PC-9 (cell line): ENCODE measurements around the gene WFIKKN2. TPM values are rescaled to one million over a fixed set of nuclear protein-coding genes. Genes with fewer than 3 reads are reported as not detected.

Experiments used
- BruUV-seq: library from RNA; stranded (reverse); fragments of 400-500 nt; replicated peaks from 2 replicates; lab custom pipeline; 2021; lab: Mats Ljungman, UMichigan
- CTCF ChIA-PET: fragments of 300-600 bp; sonication (Branson Sonifier 250); formaldehyde crosslinking; loops from one replicate; lab custom pipeline; 2022; ENCODE audit warnings: antibody characterized with exemption; lab: Charles Lee
- POLR2A ChIA-PET: fragments of 300-600 bp; sonication (Branson Sonifier 250); formaldehyde crosslinking; loops from one replicate; lab custom pipeline; 2022; ENCODE audit warnings: antibody characterized with exemption; ENCODE audit not compliant: unreplicated experiment; lab: Charles Lee
- DNase-seq, 2 experiments: peaks; one replicate each; pipeline versions ENCODE4 v3.0.0 to v3.0.0-alpha.2; 2015 to 2022; ENCODE audit warnings: mixed read lengths in 1 of 2
- H2AFZ ChIP-seq: fragments of 200-600 bp; sonication (generic); 2 replicates; pipeline ENCODE4 v1.8.1; 2017; ENCODE audit warnings: antibody characterized with exemption
- H3F3A ChIP-seq: fragments of 200-600 bp; sonication (generic); 2 replicates; pipeline ENCODE4 v1.8.1; 2017; ENCODE audit warnings: antibody characterized with exemption, mild to moderate bottlenecking, low read depth; ENCODE audit not compliant: insufficient read depth
- H3K27ac ChIP-seq: fragments of 200-600 bp; sonication (generic); 2 replicates; pipeline ENCODE4 v1.6.1; 2016; ENCODE audit warnings: mixed run types
- H3K27me3 ChIP-seq: fragments of 200-600 bp; sonication (generic); 2 replicates; pipeline ENCODE4 v1.6.1; 2016; ENCODE audit warnings: low read depth, mixed run types; ENCODE audit not compliant: insufficient read depth
- H3K36me3 ChIP-seq: fragments of 200-600 bp; sonication (generic); 2 replicates; pipeline ENCODE4 v1.6.1; 2016; ENCODE audit warnings: low read depth, mixed run types
- H3K4me1 ChIP-seq: fragments of 200-600 bp; sonication (generic); replicated peaks from 2 replicates; pipeline ENCODE4 v1.6.1; 2016; ENCODE audit warnings: mixed run types; ENCODE audit not compliant: insufficient read depth
- H3K4me2 ChIP-seq: fragments of 200-600 bp; sonication (generic); 2 replicates; pipeline ENCODE4 v1.6.1; 2017; ENCODE audit warnings: mixed run types
- H3K4me3 ChIP-seq: fragments of 200-600 bp; sonication (generic); 2 replicates; pipeline ENCODE4 v1.6.1; 2016; ENCODE audit warnings: mixed run types
- H3K79me2 ChIP-seq: fragments of 200-600 bp; sonication (generic); 2 replicates; pipeline ENCODE4 v1.6.1; 2017; ENCODE audit warnings: low read depth, mixed run types
- H3K9me2 ChIP-seq: fragments of 200-600 bp; sonication (generic); 2 replicates; pipeline ENCODE4 v1.8.1; 2017; ENCODE audit warnings: mild to moderate bottlenecking; ENCODE audit not compliant: insufficient read depth
- H3K9me3 ChIP-seq: fragments of 200-600 bp; sonication (generic); 2 replicates; pipeline ENCODE4 v1.8.1; 2016; ENCODE audit warnings: low read depth; ENCODE audit not compliant: insufficient read depth
- H4K20me1 ChIP-seq: fragments of 200-600 bp; sonication (generic); 2 replicates; pipeline ENCODE4 v1.8.1; 2017; ENCODE audit not compliant: insufficient read depth
- EZH2 ChIP-seq: fragments of 200-600 bp; sonication (generic); IDR thresholded peaks from 2 replicates; pipeline ENCODE4 v1.8.0; 2017; ENCODE audit warnings: antibody characterized with exemption, low read depth
- intact Hi-C: fragments of 100-400 bp; cut with micrococcal nuclease; formaldehyde crosslinking; loops from one replicate; pipeline ENCODE4 v1.10.0; 2022; ENCODE audit not compliant: unreplicated experiment
- total RNA-seq: library from RNA; stranded (reverse); gene quantifications from 2 replicates; pipeline ENCODE4 v1.2.3, GENCODE V29; 2021
- TF ChIP-seq, protein P1 (sequence below): fragments of 200-600 bp; sonication (generic); conservative IDR thresholded peaks from 2 replicates; pipeline ENCODE4 v1.6.1; 2017; ENCODE audit warnings: mixed run types, antibody characterized with exemption, mild to moderate bottlenecking, moderate library complexity

WFIKKN2 gene
- total RNA-seq, 1 experiment from 2014 or later: not detected

DNA sequence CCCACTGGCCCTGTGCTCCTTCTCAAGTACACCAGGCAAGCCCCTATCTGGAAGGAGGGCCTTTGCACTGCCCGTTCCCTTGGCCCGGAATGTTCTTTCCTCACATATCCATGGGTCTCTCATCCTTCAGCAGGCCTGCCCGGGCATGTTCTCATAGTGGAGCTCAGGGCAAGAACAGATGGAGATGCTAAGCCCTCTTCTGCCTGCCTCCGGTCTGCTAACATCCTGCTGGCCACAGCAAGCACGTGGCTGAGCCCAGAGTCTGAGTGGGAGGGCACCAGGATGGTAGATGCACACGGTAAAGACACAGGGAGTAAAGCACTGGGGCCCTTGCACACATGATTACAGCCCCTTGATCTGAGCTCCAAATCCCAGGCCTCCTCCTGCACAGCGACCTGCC is 48.3 kb upstream of the WFIKKN2 start:
- H3K4me2 ChIP-seq: no peak overlapping the region
- no peak overlapping the region for H3K27ac ChIP-seq
- H3K36me3 ChIP-seq: no peaks in the 10 kb centered on the region
- CTCF ChIA-PET: no interaction called here
- TF ChIP-seq, protein P1, sequence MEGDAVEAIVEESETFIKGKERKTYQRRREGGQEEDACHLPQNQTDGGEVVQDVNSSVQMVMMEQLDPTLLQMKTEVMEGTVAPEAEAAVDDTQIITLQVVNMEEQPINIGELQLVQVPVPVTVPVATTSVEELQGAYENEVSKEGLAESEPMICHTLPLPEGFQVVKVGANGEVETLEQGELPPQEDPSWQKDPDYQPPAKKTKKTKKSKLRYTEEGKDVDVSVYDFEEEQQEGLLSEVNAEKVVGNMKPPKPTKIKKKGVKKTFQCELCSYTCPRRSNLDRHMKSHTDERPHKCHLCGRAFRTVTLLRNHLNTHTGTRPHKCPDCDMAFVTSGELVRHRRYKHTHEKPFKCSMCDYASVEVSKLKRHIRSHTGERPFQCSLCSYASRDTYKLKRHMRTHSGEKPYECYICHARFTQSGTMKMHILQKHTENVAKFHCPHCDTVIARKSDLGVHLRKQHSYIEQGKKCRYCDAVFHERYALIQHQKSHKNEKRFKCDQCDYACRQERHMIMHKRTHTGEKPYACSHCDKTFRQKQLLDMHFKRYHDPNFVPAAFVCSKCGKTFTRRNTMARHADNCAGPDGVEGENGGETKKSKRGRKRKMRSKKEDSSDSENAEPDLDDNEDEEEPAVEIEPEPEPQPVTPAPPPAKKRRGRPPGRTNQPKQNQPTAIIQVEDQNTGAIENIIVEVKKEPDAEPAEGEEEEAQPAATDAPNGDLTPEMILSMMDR: no peak
- no peak for TF ChIP-seq EZH2
- H4K20me1 ChIP-seq: no peaks in the 10 kb centered on the region
- no peak overlapping the region for H3K4me3 ChIP-seq
- H3K9me3 ChIP-seq: no peaks in the 10 kb centered on the region
- H2AFZ ChIP-seq: no peak overlapping the region
- H3K4me1 ChIP-seq: no peaks in the 10 kb centered on the region
- H3K27me3 ChIP-seq: no peaks in the 10 kb centered on the region
- H3K79me2 ChIP-seq: no peaks in the 10 kb centered on the region
- H3K9me2 ChIP-seq: no peaks in the 10 kb centered on the region
- POLR2A ChIA-PET: interaction anchor here (0.6 kb wide), 1 partner anchor 272 kb away, joined by 4 read pairs; no protein-coding TSS in a partner anchor
- BruUV-seq: no TSS peak
- H3F3A ChIP-seq: no peaks in the 10 kb centered on the region
- DNase-seq: no peak
- intact Hi-C loops: no loop called here

DNA sequence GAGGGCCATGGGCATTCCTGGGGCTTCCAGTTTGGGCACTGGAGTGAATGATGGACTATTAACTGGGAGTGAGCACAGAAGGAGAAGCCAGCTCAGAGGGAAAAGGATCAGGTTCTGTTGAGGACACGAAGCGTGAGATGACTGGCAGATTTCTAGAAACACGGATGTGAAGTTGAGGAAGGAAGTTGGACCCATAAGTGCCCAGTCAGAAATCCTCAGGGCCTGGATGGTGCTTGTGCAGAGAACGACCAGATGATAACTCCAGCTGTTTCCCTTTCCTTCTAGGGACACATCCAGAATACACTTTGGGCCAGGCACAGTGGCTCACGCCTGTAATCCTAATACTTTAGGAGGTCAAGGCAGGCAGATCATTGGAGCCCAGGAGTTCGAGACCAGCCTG is 44.8 kb upstream of the WFIKKN2 start:
- H3F3A ChIP-seq: no peaks in the 10 kb centered on the region
- intact Hi-C loops: no loop called here

DNA sequence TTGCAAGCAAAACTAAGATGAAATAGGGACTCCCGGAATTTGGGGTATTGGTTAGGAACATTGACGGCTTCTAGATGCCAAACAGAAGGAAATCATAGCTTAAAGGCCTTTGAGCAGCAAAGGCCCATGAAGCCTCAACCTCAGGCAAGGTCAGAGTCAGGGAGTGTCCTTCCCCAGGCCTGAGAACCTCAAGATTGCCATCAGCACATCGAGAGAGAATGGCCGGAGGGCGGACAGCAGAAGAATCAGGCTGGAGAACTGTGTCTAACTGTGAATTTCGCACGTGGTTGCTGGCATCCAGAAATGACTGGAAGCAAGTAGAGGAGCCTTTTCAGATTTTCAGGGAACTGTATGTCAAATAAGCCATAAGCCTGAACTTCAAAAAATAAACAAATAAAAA is 43.3 kb upstream of the WFIKKN2 start:
- POLR2A ChIA-PET: no interaction called here
- Histone ChIP-seq H3F3A (no peaks in the 10 kb centered on the region), H3K9me2 (no peaks in the 10 kb centered on the region), H4K20me1 (no peaks in the 10 kb centered on the region), H3K79me2 (no peaks in the 10 kb centered on the region), H3K27ac (no peak overlapping the region), H3K36me3 (no peaks in the 10 kb centered on the region), H3K9me3 (no peaks in the 10 kb centered on the region), H2AFZ (no peak overlapping the region), H3K4me3 (no peak overlapping the region), H3K4me2 (no peak overlapping the region), H3K4me1 (no peaks in the 10 kb centered on the region), H3K27me3 (no peaks in the 10 kb centered on the region)
- BruUV-seq: no TSS peak
- intact Hi-C loops: no loop called here
- TF ChIP-seq, protein P1: no peak
- no peak for TF ChIP-seq EZH2
- CTCF ChIA-PET: no interaction called here
- DNase-seq: no peak

More for the DNA sequence above, 44.8 kb upstream of the WFIKKN2 start:
- ChIA-PET CTCF (no interaction called here), POLR2A (no interaction called here)
- TF ChIP-seq, protein P1: no peak
- no peak for TF ChIP-seq EZH2
- no peaks in the 10 kb centered on the region for H3K79me2 ChIP-seq
- no peaks in the 10 kb centered on the region for H3K9me3 ChIP-seq
- H3K9me2 ChIP-seq: no peaks in the 10 kb centered on the region
- H3K36me3 ChIP-seq: no peaks in the 10 kb centered on the region
- H3K27ac ChIP-seq: no peak overlapping the region
- no peak overlapping the region for H3K4me3 ChIP-seq
- no peak overlapping the region for H2AFZ ChIP-seq
- no peak overlapping the region for H3K4me2 ChIP-seq
- H3K27me3 ChIP-seq: no peaks in the 10 kb centered on the region
- no TSS peak for BruUV-seq
- H3K4me1 ChIP-seq: no peaks in the 10 kb centered on the region
- no peak for DNase-seq
- no peaks in the 10 kb centered on the region for H4K20me1 ChIP-seq
